GM12872 (cell line): ENCODE measurements around the gene DCTN1.

Source experiments
- TF ChIP-seq, protein P1 (sequence below): IDR thresholded peaks from 3 replicates; pipeline ENCODE4 v1.5.1; 2011; ENCODE audit warnings: low read depth, mild to moderate bottlenecking, low read length, moderate library complexity; ENCODE audit not compliant: insufficient read depth

Gene DCTN1

DNA sequence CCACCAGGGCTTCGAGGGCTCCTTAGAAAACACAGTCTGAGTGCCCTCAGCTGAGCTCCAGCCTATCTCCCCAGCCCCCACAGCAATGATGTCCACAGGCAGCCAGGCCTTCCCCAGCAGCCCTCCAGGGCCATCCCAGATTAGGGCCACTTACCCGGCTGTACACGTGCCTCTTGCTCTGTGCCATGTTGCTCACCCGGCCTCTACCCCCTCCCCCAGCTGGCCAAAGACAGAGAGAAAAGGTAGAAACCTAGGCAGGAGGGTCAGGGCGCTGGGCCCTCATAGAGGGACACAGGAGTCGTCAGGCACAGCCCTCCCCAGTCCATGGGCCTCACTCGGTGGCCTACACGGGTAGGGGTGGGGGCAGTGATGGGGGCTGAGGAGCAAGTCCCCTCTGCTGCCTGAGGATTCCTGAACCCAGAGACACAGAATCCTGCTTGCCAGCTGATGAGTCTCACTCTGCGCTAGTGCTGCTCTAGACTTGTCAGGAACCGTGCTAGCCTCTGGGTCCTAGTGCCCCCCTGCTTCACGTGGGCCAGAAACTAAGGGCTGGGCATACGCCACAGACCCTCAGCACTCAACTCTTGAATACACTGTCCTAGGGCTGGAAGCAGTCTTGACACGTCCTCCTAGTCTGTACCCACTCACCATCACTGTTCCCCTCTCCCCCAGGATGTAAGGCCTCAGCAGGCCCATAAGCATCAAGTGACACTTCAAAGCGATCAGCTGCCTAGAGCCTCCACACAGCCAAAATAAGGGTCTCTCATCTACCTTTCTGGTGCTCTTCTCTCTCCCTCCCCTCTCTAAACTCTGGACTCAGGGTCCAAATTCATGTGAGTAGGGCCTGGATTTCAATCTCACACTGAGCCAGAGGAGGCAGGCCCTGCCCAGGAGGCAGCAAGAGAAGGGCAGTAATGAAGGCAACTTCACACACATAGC lies at the start of gene DCTN1:
DCTN1 (minus strand) TSS at position 461 of the 939 bp plus-strand sequence; CDS start at position 187, 274 bp downstream.
- TF ChIP-seq, protein P1, sequence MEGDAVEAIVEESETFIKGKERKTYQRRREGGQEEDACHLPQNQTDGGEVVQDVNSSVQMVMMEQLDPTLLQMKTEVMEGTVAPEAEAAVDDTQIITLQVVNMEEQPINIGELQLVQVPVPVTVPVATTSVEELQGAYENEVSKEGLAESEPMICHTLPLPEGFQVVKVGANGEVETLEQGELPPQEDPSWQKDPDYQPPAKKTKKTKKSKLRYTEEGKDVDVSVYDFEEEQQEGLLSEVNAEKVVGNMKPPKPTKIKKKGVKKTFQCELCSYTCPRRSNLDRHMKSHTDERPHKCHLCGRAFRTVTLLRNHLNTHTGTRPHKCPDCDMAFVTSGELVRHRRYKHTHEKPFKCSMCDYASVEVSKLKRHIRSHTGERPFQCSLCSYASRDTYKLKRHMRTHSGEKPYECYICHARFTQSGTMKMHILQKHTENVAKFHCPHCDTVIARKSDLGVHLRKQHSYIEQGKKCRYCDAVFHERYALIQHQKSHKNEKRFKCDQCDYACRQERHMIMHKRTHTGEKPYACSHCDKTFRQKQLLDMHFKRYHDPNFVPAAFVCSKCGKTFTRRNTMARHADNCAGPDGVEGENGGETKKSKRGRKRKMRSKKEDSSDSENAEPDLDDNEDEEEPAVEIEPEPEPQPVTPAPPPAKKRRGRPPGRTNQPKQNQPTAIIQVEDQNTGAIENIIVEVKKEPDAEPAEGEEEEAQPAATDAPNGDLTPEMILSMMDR = no peak

DNA sequence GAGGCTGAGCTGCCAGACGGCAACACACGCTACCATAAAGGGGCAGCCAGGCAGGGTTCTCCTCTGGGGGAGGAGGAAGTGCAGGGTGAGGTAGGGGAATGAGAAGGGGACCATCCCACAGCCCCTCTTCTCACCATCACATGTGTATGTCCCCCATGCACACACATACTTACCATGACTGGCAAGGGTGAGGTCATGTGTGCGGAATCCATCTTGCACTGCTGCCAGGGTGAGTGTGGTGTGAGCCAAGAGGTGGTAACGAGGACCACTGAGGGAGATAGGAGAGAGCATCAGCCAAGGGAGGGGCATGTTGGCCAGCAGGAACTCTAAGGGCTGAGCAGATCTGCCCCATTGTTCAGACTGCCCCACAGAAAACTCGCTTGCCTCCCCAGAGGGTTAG lies 48.6 kb upstream of the DCTN1 start:
- TF ChIP-seq, protein P1 = no peak

DNA sequence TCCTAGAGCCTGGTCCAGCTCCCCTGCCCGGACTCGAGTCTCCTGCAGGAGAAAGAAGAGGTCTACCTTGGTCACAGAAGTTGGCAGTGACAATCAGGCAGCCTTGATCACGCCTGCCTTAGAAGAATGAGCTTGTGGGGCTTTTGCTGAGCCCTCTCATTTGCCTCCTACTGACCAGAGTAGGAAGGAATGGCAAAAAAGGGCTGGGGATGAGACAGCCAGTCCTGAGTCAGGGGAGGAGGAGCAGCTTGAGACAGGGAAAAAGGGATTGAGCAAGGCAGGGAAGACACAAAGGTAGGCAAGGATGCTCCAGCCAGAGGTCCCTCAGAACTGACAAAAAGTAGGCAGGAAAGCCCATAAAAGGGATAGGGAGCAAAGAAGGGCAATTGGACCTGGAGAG lies 47.4 kb upstream of the DCTN1 start:
- TF ChIP-seq, protein P1 = no peak

DNA sequence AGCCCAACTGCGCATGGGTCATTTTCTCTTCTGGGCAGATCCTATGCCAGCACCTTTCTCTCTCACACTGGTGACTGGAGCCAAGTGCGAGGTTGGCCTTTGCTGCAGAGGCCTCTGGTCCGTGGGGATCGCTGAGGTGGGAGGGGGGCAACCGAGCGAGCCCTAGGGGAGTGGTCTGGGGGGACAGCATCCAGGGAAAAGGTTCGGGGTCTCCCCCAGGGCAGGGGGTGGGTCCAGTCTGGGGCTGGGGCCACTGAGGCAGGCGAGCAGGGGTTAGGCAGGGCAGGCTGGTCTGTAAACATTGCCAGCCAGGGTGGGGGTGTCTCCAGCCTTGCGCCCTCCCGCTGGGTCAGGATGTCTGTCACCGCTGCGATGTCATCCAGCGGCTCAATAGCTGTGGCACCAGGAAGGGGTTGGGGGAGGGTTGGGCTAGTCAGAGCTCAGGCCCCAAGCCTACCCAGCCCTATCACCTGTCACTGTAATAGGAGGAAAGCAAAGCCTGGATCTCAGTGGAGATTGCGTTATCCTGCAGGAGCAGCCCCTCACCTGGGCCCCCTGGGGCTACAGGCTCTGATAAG lies 46.2 kb upstream of the DCTN1 start:
- TF ChIP-seq, protein P1 = no peak

DNA sequence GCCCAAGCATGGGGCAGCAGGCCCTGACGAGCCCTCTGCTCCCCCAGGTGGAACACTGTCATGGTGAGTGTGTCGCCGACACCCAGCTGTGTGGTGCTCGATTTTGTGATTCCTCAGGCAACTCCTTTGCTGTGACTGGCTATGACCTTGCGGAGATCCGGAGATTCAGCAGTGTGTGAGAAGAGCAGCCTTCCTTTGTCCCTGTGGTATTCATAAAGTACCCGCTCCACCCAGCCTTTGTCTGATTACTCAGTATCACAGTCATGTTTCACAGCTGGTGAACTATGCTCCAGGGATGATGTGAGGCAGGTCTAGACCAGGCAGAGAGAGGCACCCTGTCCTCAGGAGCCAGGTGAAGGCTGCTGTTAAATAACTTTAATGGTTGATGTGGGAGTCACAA lies 45.4 kb upstream of the DCTN1 start:
- TF ChIP-seq, protein P1 = no peak

DNA sequence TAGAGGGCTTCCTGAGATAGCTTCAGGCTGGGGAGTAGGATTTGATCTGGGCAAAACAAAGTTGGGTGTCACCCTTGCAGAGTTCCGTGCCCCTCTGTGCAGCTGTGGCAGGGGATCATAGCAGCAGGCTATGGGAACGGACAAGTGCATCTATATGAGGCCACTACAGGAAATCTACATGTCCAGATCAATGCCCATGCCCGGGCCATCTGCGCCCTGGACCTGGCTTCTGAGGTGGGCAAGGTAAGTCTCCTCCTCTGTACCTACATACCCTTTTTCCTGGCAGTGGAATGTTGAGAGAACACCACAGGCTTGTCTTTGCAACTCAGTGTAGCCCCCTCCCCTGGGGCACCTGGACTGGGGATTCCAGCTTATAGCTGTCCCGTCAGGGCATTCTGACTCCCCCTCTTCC lies 44.9 kb upstream of the DCTN1 start:
- TF ChIP-seq, protein P1 = no peak

DNA sequence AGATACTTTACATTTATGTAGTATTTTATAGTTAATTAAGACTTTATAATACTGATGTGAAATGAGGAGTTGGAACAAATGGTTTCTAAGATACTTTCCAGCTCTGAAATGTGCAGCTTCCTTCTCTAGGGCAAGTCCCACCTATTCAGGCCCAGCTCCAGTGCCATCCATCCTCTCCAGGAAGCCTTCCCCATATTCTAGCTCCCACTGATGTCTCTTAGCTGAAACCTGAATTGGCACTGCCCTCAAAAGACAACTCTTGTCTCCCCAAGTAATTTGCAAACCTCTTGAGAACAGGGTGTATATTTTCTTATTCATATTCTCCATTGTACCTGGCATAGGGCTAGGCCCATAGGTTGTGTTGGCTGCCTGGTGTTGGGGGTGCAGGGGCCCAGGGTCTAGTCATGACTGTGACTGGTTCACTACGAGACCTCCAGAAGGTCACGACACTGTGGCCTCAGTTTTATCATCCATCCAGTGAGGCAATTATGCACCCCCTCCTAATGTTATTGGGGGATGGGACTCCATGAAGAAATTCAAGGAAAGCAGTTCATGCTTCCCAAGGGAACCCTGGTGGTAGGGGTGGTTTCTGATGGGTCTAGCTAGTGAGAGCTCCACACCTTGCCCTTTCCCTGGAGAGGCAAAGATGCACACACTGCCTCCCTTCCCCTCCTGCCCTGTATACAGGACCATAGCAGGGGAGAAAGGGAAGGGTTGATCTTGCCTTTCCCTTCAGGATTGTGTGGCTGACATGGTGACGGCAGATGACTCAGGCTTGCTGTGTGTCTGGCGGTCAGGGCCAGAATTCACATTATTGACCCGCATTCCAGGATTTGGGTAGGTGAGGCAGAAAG lies 44.3 kb upstream of the DCTN1 start:
- TF ChIP-seq, protein P1 = no peak
